HG03571 (cell line): ENCODE data around the gene STK32B.

ENCODE experiments used
- ATAC-seq: cut with Tn5 transposase; IDR thresholded peaks from one replicate; pipeline ENCODE4 v1.9.1; 2021; ENCODE audit not compliant: unreplicated experiment

Gene STK32B

GRCh38 chr4:5462896-5463295 is 411.6 kb downstream of the STK32B start:
- ATAC-seq: no peak

GRCh38 chr4:5463361-5463760 is 412.1 kb downstream of the STK32B start:
- ATAC-seq: no peak

DNA sequence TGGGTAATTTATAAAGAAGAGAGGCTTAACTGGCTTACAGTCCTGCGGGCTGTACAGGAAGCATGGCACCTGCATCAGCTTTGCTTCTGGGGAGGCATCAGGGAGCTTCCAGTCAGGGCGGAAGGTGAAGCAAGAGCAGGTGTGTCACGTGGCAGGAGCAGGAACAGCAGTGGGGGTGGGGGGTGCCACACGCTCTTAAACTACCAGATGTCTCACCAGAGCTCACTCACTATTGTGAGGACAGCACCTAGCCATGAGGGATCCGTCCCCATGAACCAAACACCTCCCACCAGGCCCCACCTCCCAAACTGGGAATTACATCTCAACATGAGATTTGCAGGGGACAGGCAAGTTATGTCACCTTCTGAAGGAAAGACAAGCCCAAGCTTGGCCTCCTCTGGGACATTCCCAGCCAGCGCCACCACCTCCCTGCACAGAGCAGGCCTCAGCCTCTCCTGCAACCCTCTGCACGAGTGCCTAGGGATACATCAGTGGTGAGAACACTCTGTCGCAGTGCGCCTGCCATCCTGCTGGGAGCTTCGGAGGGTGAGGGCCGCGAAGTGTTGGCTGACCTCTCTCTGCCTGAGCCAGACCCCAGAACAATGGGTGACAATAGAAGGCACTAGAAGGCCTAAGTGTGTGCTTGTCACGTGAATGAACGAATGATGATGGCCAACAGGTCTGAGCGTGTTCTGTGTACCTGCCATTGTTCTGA is 412.8 kb downstream of the STK32B start:
- no peak for ATAC-seq

DNA sequence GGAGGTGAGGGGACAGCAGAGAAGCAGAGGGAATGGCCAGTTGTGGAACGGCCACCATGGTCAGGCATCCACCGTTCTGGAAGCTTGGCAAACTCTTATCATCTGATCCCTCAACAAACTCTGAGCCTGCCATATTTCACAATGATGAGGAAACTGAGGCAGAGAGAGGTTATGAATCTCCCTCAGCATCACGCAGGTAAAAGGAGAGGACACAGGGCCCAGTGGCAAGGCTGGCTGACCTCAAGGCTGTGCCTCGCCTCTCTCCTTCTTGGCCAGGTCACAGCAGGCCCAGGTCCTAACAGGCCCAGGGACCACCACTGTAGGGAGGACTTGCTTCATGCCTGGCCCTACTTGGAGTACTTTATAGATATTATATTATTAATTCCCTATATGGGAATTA is 414.2 kb downstream of the STK32B start:
- ATAC-seq: no peak

- ATAC-seq: no peak
Measured at GRCh38 chr4:5465956-5466355, 414.7 kb downstream of the STK32B start.

- ATAC-seq: no peak
Measured at GRCh38 chr4:5467111-5467510, 415.8 kb downstream of the STK32B start.

GRCh38 chr4:5469151-5469775 is 418.0 kb downstream of the STK32B start:
- ATAC-seq: no peak

DNA sequence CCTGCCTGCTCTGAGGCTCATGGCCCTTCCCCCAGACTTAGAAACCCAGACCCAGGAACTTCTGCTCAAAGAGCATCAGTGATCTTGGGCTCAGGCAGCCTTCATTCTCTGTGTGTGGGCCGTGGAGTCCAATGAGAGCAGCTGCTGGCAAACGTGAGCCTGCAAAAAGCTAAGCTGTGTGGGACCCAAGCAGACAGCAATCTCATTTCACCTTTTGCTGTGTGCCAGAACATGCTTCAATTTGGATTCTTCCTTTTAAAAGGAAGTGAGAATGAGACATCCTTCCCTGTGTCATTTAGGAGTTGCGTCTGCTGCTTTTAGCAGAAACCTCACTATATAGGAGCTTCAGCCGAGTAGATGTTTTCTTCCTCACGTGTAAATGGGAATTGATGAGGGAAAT is 418.6 kb downstream of the STK32B start:
- ATAC-seq: no peak

- no peak for ATAC-seq
Measured at GRCh38 chr4:5470318-5471198, 419.3 kb downstream of the STK32B start.

GRCh38 chr4:5471206-5471605 is 419.9 kb downstream of the STK32B start:
- no peak for ATAC-seq

DNA sequence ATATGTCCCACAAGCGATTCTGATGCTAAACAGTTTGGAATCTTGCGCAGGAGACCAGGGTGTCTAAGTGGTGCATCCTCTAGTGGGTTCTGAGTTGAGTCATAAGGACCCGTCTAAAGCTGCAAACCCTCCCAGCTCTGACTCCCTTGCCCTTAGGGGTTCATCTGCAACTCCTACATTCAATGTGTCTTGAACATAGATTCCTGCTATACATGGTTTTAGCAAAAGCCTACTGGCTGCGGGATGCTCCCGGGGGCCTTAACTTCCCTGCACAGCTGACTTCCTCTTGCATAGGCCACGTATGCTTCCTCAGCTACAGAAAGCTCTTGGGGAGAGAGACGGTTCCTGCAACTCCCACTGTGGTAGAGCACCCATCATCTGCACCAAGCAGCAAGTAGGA is 420.4 kb downstream of the STK32B start:
- no peak for ATAC-seq

DNA sequence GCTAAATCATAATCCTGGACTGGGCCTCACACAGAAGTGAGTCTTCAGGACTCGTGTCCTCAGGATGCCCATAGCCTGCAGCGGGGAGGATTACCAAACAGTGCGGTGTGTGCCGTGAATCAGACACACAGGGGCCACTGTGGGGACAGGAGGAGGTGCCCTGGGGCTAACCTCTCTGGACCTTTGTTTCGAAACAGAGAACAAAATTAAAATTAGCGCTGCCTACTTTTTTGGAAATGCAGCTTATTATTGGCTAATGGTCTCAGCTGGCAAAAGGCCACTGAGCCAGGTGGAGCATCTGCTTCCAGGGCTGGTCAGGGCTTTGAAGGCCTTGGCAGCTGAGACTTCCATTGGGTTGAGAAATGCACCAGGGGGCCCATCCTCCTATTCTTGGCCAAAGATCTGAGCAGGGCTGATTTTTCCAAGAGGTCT is 420.9 kb downstream of the STK32B start:
- ATAC-seq: no peak

- ATAC-seq: no peak
Measured at GRCh38 chr4:5473125-5473524, 421.8 kb downstream of the STK32B start.

DNA sequence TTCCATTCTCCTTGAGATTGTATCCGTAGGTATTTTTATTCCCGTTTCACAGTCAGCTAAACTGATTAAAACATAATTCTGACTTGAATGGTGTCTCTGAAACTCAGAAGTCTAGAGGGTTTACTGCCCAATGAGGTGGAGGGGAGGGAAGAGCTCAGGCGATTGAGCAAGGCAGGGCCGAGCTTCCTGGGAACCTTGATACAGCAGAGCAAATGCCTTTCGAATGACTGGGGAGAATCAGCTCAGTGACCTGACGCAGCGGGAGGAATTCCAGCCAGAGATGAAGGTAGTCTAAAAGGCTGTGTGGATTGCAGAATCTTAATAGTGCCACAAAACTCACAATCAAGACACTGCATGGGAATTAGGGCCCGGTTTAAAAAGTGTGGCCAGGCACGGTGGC is 423.5 kb downstream of the STK32B start:
- no peak for ATAC-seq

DNA sequence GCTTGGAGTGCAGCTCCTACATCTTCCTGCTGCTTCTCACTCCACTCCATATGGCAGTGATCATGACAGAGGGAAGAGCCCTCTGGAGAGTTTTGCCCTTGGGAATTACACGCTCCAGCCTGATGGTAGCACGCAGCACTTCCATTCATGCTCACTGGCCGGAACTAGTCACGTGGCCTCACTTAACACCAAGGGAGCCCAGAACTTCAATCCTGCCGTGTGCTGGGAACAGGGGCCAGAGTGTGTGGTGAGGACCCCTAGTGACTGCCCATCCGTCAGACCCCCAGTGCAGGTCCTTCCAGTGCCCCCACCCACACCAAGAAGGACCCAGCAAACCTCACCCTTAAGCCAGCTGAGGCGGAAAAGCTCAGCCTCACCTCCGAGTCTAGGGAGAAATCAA is 426.3 kb downstream of the STK32B start:
- ATAC-seq: no peak

DNA sequence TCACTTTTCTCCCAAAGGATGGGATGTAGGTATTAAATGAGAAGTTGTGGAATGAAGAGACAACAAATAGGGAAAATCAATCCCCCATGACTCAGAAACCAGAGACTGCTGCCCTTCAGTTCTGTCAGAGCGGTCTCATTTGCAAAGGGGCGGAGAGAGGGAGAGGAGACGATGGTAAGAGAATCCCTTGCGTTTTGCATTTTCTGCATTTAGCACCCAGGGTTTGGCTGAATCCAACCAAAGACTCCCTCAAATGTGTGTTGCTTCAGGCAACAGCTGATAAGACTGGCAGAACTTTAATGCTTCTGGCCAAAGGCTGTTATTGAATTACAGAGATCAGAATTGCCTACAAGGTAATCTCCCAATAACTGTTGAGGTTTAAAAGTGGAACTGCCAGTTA is 426.9 kb downstream of the STK32B start:
- ATAC-seq: no peak

GRCh38 chr4:5478697-5479096 is 427.4 kb downstream of the STK32B start:
- no peak for ATAC-seq

DNA sequence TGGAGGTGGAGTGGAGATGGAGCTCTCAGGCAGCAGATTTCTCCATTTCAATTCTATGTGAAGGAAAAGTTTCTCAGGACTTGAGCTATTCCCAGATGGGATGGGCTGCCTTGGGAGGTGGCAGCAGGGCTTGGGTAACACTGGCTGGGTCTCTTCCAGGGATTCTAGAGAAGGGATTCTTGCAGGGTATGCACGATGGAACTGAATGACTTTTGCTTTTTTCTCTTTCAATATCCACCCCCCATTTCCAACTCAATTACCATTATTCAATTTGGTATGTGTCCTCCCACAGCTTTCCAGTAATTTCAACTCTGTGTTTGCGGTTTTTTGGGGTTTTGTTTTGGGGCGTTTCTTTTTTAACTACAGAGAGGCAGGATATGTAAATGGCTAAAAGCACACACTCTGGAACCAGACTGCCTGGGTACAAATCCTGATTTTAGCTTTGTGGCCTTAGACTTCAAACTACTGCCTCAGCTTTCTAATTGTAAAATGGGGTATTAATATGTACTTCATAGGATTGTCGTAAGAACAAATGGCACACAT is 428.3 kb downstream of the STK32B start:
- ATAC-seq: no peak

- ATAC-seq: no peak
Measured at GRCh38 chr4:5488413-5488812, 437.1 kb downstream of the STK32B start.

- no peak for ATAC-seq
Measured at GRCh38 chr4:5489260-5489659, 438.0 kb downstream of the STK32B start.

GRCh38 chr4:5497489-5497888 is 446.2 kb downstream of the STK32B start:
- no peak for ATAC-seq

DNA sequence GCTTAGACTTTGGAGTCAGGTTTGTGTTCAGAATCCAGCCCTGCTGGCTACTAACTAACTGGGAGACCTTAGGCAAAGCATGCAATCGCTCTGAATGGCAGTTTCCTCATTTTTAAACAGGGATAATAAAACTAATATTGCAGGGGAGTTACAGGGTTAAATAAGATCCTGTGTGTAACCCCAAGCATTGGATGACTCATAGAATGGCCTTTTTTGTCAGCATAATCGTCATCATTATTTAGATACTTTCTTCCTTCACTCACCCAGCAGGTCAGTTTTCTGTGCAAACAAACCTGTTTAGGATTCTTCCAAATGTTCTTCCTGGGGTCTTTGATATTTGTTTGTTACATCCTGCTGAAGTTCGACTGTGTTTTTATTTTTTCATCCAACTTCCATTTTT is 448.9 kb downstream of the STK32B start:
- ATAC-seq: no peak
